Hematopoietic multipotent progenitor cell treated with erythropoietin and hydrocortisone succinate and interleukin-3 and kit ligand, for 17 days (in vitro differentiated cells): ENCODE results near the gene GHR.

Experiments used
- DNase-seq: peaks from one replicate; pipeline ENCODE4 v3.0.0-alpha.2; 2015; ENCODE audit warnings: low spot score

Gene GHR

DNA sequence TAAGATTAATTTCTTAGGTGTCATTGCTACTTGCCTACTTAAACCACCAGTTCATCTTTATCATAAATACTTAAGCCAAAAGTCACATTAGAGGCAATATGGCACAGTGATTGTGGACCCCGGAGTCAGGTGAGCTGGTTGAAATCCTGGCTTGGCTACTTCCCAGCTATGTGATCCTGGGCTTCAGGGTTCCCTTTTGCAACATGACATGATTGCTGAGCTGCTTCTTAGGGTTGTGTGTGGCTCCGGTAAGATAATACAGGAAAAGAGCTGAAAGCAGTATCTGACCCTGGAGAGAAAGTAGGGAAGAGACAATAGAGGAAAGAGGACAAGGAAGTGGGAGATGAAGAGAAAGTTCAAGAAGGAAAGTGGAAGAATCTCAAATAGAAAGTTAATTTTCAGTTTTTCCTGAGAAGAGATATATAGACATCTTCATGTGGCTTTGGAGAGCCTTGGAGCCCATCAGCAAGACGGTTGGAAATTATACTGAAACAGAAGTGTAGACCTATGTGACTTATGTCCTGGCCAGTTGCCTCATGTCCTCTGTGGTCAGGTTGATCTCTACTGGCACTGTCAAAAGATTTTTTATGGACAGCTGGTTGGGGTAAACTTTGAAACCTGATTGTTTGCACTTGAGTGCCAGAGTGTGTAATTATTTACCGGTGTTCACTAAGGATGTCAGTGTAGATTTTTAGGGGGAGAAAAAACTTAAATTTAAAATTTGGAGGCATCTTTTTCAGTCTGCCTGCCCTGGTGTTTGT lies 93.2 kb downstream of the GHR start:
- no peak for DNase-seq

- DNase-seq, result no peak
Observed at GRCh38 chr5:42517164-42517563, 93.9 kb downstream of the GHR start.

- DNase-seq, result no peak
Observed at GRCh38 chr5:42518595-42519221, 95.5 kb downstream of the GHR start.

- DNase-seq, result no peak
Observed at GRCh38 chr5:42520203-42520602, 97.0 kb downstream of the GHR start.

DNA sequence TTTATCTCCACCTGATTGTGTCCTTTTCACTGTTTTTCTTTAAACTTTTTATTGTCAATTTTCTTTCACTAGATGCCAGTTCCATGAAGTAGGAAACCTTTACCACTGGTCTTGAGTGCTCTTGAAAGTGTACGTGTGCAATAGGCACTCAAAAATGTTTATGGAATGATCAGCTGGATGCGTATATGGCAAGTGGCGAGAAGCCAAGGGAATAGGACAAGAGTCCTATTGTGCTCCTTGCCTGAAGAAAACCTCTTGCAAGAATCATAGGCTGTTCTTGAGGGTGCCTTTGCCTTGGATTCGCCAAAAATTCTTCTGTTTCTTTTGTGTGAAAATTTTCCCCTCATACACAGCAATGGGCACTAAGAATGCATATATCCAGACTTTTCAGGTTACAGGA lies 97.7 kb downstream of the GHR start:
- DNase-seq, result no peak

DNA sequence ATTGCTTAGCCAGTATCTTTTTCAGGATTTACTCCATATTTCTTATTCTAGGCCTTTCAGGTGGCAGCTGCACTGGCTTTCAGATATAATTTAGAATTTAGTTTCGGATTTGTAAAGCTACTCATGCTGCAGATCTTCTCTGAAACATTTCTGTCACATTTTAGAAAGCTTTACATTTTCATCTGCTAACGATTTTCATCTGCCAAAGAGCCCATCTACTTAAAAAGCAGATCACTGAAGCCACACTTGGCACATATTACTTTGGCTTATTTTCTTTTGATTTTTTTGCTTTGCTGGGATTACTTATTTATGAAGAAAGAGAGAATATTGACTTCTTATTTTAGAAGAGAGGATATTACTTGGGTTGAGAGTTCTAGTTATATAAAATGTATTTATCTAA lies 98.2 kb downstream of the GHR start:
- no peak for DNase-seq

DNA sequence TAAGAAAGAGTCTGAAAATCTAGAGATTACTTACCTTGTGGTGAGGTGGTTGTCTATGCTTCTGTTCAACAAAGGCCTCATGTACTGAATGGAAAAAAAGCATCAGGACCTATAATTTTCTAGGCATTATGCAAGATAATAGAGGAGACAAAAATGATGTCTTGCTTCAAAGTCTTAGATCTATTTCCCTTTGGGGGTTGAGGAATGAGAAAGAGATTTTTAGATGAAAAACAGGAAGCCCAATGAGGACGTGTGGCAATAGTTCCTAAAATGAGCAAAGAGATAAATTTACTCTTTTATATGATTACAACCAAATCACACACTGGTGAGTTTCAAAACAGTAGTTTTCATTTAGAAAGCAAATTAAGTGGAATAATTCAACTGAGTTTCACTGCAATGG lies 99.5 kb downstream of the GHR start:
- DNase-seq, result no peak

- no peak for DNase-seq
Observed at GRCh38 chr5:42526179-42526578, 102.9 kb downstream of the GHR start.

DNA sequence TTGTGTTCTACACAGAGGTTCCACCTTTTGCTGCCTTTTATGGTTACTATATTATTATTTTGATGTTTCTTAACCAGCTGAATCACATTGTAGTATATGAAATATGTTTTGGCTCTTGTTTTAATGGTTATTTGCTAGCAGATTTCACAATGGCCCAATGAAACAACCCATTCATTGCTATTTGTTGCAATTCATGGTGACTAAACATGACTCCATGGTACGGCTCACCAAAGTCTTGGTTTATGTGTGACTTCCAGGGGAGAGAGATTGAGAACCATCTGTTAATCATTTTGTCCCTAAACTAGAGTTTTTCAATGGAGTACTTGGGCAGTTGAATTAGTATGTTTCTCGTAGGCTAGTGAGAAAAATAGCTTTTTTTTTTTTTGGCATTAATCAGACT lies 108.4 kb downstream of the GHR start:
- DNase-seq, result no peak

DNA sequence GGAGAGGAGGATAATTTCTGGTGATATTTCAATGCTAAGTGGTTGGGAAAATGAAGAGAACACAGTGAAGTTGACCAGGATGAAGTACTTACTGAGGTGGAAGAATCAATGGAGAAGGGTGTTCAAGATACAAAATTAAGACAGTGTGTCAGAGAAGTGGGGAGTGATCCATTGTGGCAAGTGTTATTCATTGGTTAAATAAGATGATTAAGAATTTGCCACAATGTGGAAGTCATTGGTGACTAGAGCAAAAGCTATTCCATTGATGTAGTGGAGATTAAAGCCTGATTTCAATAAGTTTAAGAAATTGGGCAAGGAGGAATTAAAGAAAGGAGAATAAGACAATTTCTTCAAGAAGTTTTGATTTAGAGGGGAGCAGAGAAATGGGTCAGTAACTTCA lies 118.9 kb downstream of the GHR start:
- no peak for DNase-seq

GRCh38 chr5:42543774-42544173 lies 120.5 kb downstream of the GHR start:
- no peak for DNase-seq

GRCh38 chr5:42545038-42545437 lies 121.8 kb downstream of the GHR start:
- no peak for DNase-seq

GRCh38 chr5:42547141-42547540 lies 123.9 kb downstream of the GHR start:
- no peak for DNase-seq

DNA sequence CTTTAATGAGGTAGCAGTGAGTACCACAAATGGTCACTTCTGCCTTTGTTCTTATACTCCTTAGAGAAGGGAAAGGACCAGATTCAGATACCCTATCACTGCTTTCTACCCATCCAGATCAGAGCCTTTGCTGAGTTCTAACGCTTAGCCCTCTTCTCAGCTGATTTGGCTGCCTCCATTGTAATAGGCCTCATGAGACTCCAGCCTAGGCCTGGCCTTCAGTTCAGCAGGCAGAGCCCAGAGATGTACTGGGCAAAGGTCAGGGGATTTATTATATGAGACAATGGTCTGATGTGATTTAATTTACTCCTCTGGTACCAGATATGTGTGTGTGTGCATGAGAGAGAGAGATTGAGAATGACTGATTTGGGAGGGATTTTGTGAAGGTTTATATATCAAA lies 124.7 kb downstream of the GHR start:
- no peak for DNase-seq

- no peak for DNase-seq
Observed at GRCh38 chr5:42552597-42552996, 129.4 kb downstream of the GHR start.

- no peak for DNase-seq
Observed at GRCh38 chr5:42553461-42553860, 130.2 kb downstream of the GHR start.

DNA sequence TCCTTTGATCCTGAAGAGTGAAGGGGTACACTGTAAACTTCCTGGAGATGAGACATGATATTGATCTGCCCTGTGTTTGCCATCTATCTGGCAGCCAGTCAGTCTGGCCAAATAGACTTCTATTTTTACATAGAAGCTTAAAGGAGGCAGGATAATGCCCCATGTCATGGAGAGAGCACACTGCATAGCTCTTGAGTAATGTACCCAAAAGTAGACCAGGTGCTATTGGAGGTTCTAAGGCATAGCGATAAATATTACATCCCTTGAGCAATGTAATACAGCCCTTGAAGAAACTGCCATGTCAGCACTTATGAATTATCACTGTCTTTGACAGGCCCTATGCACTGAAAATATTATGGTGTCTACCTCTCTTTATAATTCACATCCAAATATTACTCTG lies 131.8 kb downstream of the GHR start:
- no peak for DNase-seq

GRCh38 chr5:42555797-42556196 lies 132.6 kb downstream of the GHR start:
- DNase-seq, result no peak

DNA sequence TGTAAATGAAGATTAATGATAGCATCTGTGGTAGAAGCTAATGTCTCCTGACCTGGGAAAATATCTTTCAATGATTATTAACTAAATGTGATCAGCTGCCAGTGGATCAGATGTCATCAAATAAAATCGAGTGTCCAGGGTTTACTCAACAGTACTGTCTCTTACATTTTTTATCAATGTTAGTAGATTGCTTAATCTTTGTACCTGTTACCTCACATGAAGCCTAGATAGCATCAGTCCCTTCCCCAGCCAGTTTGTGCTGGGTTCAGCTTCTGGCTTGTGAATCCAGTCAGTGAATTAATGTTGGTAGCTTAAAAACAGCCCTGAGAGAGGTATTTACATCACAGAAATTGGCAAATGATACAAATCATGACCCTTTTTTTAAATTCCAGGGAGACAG lies 134.4 kb downstream of the GHR start:
- DNase-seq, result no peak

GRCh38 chr5:42561656-42562055 lies 138.4 kb downstream of the GHR start:
- DNase-seq, result no peak

DNA sequence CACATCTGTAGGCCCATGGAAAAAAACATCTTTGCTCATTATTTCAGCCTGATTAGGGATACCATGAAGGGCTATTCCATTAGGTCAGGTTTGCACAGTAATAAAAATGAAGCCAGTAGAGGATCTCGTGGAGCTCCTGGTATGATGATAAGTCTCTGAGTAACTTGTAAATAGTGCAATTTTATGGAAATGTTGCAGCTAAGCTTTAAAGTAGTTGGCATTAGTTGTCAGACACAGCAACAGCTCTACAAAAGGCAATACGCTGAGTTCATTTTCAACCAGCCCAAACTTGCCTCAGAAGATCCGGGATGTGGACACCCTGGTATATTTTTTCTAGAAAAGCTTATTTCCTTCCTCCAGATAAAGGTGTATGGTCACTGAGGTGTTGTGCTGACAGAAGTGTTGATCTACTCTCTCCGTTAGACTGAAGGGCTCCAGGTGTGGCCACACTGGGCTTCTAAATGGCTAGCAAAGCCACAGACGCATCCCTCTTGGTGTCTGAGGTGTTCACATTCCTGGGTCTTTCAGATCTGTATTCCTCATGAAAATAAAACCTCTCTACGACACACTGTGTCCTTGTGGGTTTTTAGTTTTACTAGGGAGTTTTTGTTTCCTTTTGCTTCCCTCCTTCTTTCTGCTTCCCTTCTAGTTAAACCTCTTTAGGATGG lies 141.6 kb downstream of the GHR start:
- DNase-seq, result no peak

GRCh38 chr5:42566652-42567295 lies 143.5 kb downstream of the GHR start:
- DNase-seq, result no peak

DNA sequence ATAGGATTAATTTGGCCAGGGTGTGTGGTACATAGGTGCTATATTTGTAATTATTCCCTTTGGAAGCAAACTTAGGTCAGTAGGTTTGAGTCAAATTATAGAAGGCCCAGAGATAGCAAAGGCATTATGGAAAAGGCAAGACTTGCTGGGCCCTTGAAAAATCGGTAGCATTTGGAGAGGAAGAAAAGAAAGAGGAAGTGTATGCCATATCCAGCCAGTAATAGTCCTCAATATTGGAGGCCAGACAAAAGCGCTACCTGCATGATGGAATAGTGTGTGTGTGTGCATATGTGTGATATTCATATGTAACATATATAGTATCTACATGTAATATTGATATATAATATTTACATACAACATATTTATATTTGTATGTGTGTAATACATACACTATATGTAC lies 146.1 kb downstream of the GHR start:
- DNase-seq, result no peak
